Neutrophil (primary cell): Measurements from ENCODE around the gene LNPEP.

ENCODE experiments used
- H3K27ac ChIP-seq: fragments of 200-600 bp; sonication (generic); 2 replicates; pipeline ENCODE4 v1.5.1; 2016; ENCODE audit warnings: mild to moderate bottlenecking, moderate library complexity
- H3K27me3 ChIP-seq: fragments of 200-600 bp; sonication (generic); 2 replicates; pipeline ENCODE4 v1.6.0; 2016; ENCODE audit warnings: mild to moderate bottlenecking
- H3K36me3 ChIP-seq: fragments of 200-600 bp; sonication (generic); 2 replicates; pipeline ENCODE4 v1.5.1; 2017
- H3K4me1 ChIP-seq, 2 experiments: fragments of 200-600 bp in 1 of 2; sonication (generic) in 1 of 2; 1 replicate in 1 of 2; 2 replicates in 1 of 2; pipeline versions ENCODE4 v1.5.1 to v1.6.1; 2013 to 2016; ENCODE audit warnings: low read depth in 1 of 2, low read length in 1 of 2, mild to moderate bottlenecking in 1 of 2, moderate library complexity in 1 of 2; ENCODE audit not compliant: control insufficient read depth in 1 of 2, insufficient read depth in 1 of 2
- H3K4me3 ChIP-seq, 2 experiments: fragments of 200-600 bp in 1 of 2; sonication (generic) in 1 of 2; 1 replicate in 1 of 2; 2 replicates in 1 of 2; pipeline ENCODE4 v1.5.1; 2013 to 2016; ENCODE audit warnings: low read depth in 1 of 2, low read length in 1 of 2, mild to moderate bottlenecking in 1 of 2, moderate library complexity in 1 of 2
- H3K9me3 ChIP-seq: fragments of 200-600 bp; sonication (generic); 2 replicates; pipeline ENCODE4 v1.5.1; 2016
- CTCF ChIP-seq: fragments of 200-600 bp; sonication (generic); IDR thresholded peaks from 2 replicates; pipeline ENCODE4 v1.5.1; 2016; ENCODE audit warnings: antibody characterized with exemption

LNPEP gene

GRCh38 chr5:96952118-96952750 lies 16.4 kb downstream of the LNPEP start:
- H3K27me3 ChIP-seq: no peaks in the 10 kb centered on the region
- no peaks in the 10 kb centered on the region for H3K9me3 ChIP-seq
- no peak overlapping the region for H3K27ac ChIP-seq

GRCh38 chr5:96952974-96953730 lies 17.3 kb downstream of the LNPEP start:
- TF ChIP-seq CTCF: no peak
- peaks cover 11 to 12% of the 10 kb centered on the region in 2 experiments for H3K4me1 ChIP-seq
- H3K9me3 ChIP-seq: no peaks in the 10 kb centered on the region
- no peaks in the 10 kb centered on the region for H3K36me3 ChIP-seq
- H3K4me3 ChIP-seq: no peak overlapping the region
- no peaks in the 10 kb centered on the region for H3K27me3 ChIP-seq
- H3K27ac ChIP-seq: no peak overlapping the region

More at GRCh38 chr5:96952118-96952750, 16.4 kb downstream of the LNPEP start:
- no peak for TF ChIP-seq CTCF
- Histone ChIP-seq H3K4me3 (no peak overlapping the region), H3K4me1 (peaks cover 2 to 3% of the 10 kb centered on the region in 2 experiments), H3K36me3 (no peaks in the 10 kb centered on the region)

- no peak overlapping the region for H3K4me3 ChIP-seq
- H3K36me3 ChIP-seq: no peaks in the 10 kb centered on the region
- no peak for TF ChIP-seq CTCF
- peak overlapping the region; percentile 68 for H3K27ac ChIP-seq
- H3K4me1 ChIP-seq: peaks cover 52 to 53% of the 10 kb centered on the region in 2 experiments
- H3K27me3 ChIP-seq: no peaks in the 10 kb centered on the region
- no peaks in the 10 kb centered on the region for H3K9me3 ChIP-seq
Observed at GRCh38 chr5:96957254-96958049, 21.6 kb downstream of the LNPEP start.

GRCh38 chr5:96958977-96959376 lies 23.1 kb downstream of the LNPEP start:
- Histone ChIP-seq H3K4me1 (peaks cover 65 to 66% of the 10 kb centered on the region in 2 experiments), H3K36me3 (no peaks in the 10 kb centered on the region), H3K4me3 (no peak overlapping the region), H3K27me3 (no peaks in the 10 kb centered on the region), H3K27ac (peak overlapping the region; percentile 68), H3K9me3 (no peaks in the 10 kb centered on the region)
- no peak for TF ChIP-seq CTCF

- H3K4me1 ChIP-seq: peaks cover 65 to 66% of the 10 kb centered on the region in 2 experiments
- peak overlapping the region in 1 of 2 experiments; percentile 2 for H3K4me3 ChIP-seq
- no peaks in the 10 kb centered on the region for H3K27me3 ChIP-seq
- TF ChIP-seq CTCF: no peak
- peak overlapping the region; percentile 57 for H3K27ac ChIP-seq
- no peaks in the 10 kb centered on the region for H3K9me3 ChIP-seq
- H3K36me3 ChIP-seq: no peaks in the 10 kb centered on the region
Observed at GRCh38 chr5:96961053-96961452, 25.2 kb downstream of the LNPEP start.
